K562 (cell line): Measurements from ENCODE around the gene DYNC1H1. TPM values are rescaled to one million over a fixed set of nuclear protein-coding genes. Genes with fewer than 3 reads are reported as not detected.

Experiments
- BRD9 ChIP-seq: fragments of 450-650 bp; IDR thresholded peaks from 2 replicates; pipeline ENCODE4 v1.6.1; 2018; ENCODE audit warnings: low read depth; ENCODE audit not compliant: partially characterized antibody
- GABPB1 ChIP-seq: sonication (generic); formaldehyde crosslinking; IDR thresholded peaks from 2 replicates; pipeline ENCODE4 v1.8.0; 2022; ENCODE audit warnings: mild to moderate bottlenecking, missing genetic modification reagents
- LCOR ChIP-seq: sonication (generic); formaldehyde crosslinking; IDR thresholded peaks from 2 replicates; pipeline ENCODE4 v1.8.0; 2022; ENCODE audit warnings: mild to moderate bottlenecking, missing genetic modification reagents
- MAZ ChIP-seq, 2 experiments: fragments of 450-650 bp in 1 of 2; sonication (generic) in 1 of 2; formaldehyde crosslinking; IDR thresholded peaks in 1 of 2; conservative IDR thresholded peaks in 1 of 2; 2 replicates each; pipeline versions ENCODE4 v1.4.0 to v1.5.0; 2020; ENCODE audit warnings: mild to moderate bottlenecking in 1 of 2, missing genetic modification reagents in 1 of 2
- MYC ChIP-seq, 2 experiments: fragments of 250-450 bp in 1 of 2; sonication (Bioruptor Pico) in 1 of 2; IDR thresholded peaks; 2 replicates each; pipeline versions ENCODE4 v1.5.1 to v1.6.1; 2012 to 2021; ENCODE audit warnings: low read depth in 2 of 2, borderline replicate concordance in 1 of 2, improper control_type of control experiment in 1 of 2, low read length in 1 of 2, mild to moderate bottlenecking in 1 of 2, moderate library complexity in 1 of 2
- POLR3G ChIP-seq: IDR thresholded peaks from 2 replicates; pipeline ENCODE4 v1.6.1; 2011; ENCODE audit not compliant: insufficient read length, insufficient replicate concordance; ENCODE audit errors: extremely low read depth
- U2AF2 ChIP-seq: fragments of 200-400 bp; formaldehyde crosslinking; optimal IDR thresholded peaks from 2 replicates; pipeline ENCODE3; 2017; ENCODE audit warnings: low read depth, mild to moderate bottlenecking, low read length
- ZC3H8 ChIP-seq: fragments of 450-650 bp; IDR thresholded peaks from 2 replicates; pipeline ENCODE4 v1.6.1; 2017
- ZNF592 ChIP-seq: fragments of 450-650 bp; IDR thresholded peaks from 2 replicates; pipeline ENCODE4 v1.6.1; 2017; ENCODE audit warnings: antibody characterized with exemption, mild to moderate bottlenecking
- ZNF695 ChIP-seq: fragments of 450-650 bp; formaldehyde crosslinking; IDR thresholded peaks from 2 replicates; pipeline ENCODE4 v1.4.0; 2020; ENCODE audit warnings: mild to moderate bottlenecking, moderate library complexity
- polyA plus RNA-seq, 8 experiments: library from polyadenylated mRNA; depleted of rRNA in 4 of 8; stranded (reverse) in 5 of 8; unstranded in 3 of 8; fragments of >200 nt; fragmentation: Nextera tagmentation in 2 of 8; fragmentation: Illumina TruSeq in 1 of 8; extraction: Ambion mirVana in 2 of 8; extraction: Trizol in 1 of 8; gene quantifications; 2 replicates each; pipeline versions ENCODE4 v1.2.1 to v1.2.3, GENCODE V29; 2011 to 2014; ENCODE audit warnings: inconsistent platforms in 1 of 8, missing spikeins in 1 of 8
- total RNA-seq, 7 experiments: library from RNA; depleted of rRNA in 6 of 7; stranded (reverse); fragments of >200 nt in 6 of 7; fragmentation: Illumina TruSeq in 2 of 7; extraction: Trizol in 2 of 7; gene quantifications; 2 replicates each; pipeline versions ENCODE4 v1.2.1 to v1.2.3, GENCODE V29; 2011 to 2021; ENCODE audit warnings: low replicate concordance in 1 of 7
- TF ChIP-seq, protein P1 (sequence below), 2 experiments: fragments of 450-650 bp; formaldehyde crosslinking in 1 of 2; IDR thresholded peaks; 2 replicates each; pipeline versions ENCODE4 v1.4.0 to v1.6.1; 2014 to 2020; ENCODE audit warnings: mild to moderate bottlenecking in 2 of 2, borderline replicate concordance in 1 of 2, low read depth in 1 of 2
- TF ChIP-seq, protein P2 (sequence below): fragments of 250-450 bp; sonication (Bioruptor Pico); IDR thresholded peaks from 2 replicates; pipeline ENCODE4 v1.4.0; 2020; ENCODE audit warnings: mild to moderate bottlenecking, moderate library complexity, borderline replicate concordance

The DYNC1H1 gene
- total and polyA plus RNA-seq, 9 of the 15 experiments (the other 6 are each of a cell fraction or from before 2014, with no cell fraction given): 31.9 to 335 (median 115) TPM

DNA sequence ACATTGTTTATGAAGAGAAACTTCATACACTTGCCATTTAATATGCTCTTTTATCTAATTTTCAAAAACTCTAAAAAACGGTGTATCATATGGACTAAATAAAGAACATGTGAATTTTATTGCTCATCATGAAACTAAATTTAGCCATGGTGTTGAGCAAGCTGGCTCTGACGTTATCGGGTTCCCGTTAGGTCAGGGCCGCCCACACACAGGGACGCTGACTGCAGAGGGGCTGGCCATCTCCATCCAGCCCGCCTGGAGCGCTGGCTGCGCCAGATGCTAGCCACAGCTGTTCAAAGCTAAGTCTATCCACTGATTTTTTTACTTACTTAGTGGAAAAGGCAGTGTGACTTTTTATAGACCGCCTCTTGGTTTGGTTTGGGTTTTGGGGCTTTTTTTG lies 36.5 kb upstream of the DYNC1H1 start (continued):
- TF ChIP-seq MYC (IDR thresholded peaks at IDR 0.05; ENCODE audit: low read depth, low read length) (no peak), MYC (CRISPR knock-in tag; IDR thresholded peaks at IDR 0.05; ENCODE audit: borderline replicate concordance, low read depth) (no peak), BRD9 (no peak), ZNF695 (no peak), MAZ (CRISPR knock-in tag; conservative IDR thresholded peaks at IDR 0.05 in 1 of 2, IDR thresholded peaks at IDR 0.05 in 1 of 2) (no peak), U2AF2 (no peak), ZC3H8 (no peak), POLR3G (no peak), LCOR (CRISPR knock-in tag) (no peak), GABPB1 (no peak), ZNF592 (peak; percentile 45; the same call in 1 of the 2 replicates)
- TF ChIP-seq, protein P1, sequence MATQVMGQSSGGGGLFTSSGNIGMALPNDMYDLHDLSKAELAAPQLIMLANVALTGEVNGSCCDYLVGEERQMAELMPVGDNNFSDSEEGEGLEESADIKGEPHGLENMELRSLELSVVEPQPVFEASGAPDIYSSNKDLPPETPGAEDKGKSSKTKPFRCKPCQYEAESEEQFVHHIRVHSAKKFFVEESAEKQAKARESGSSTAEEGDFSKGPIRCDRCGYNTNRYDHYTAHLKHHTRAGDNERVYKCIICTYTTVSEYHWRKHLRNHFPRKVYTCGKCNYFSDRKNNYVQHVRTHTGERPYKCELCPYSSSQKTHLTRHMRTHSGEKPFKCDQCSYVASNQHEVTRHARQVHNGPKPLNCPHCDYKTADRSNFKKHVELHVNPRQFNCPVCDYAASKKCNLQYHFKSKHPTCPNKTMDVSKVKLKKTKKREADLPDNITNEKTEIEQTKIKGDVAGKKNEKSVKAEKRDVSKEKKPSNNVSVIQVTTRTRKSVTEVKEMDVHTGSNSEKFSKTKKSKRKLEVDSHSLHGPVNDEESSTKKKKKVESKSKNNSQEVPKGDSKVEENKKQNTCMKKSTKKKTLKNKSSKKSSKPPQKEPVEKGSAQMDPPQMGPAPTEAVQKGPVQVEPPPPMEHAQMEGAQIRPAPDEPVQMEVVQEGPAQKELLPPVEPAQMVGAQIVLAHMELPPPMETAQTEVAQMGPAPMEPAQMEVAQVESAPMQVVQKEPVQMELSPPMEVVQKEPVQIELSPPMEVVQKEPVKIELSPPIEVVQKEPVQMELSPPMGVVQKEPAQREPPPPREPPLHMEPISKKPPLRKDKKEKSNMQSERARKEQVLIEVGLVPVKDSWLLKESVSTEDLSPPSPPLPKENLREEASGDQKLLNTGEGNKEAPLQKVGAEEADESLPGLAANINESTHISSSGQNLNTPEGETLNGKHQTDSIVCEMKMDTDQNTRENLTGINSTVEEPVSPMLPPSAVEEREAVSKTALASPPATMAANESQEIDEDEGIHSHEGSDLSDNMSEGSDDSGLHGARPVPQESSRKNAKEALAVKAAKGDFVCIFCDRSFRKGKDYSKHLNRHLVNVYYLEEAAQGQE (IDR thresholded peaks at IDR 0.05; ENCODE audit: borderline replicate concordance): no peak
- TF ChIP-seq, protein P1 (CRISPR knock-in tag; IDR thresholded peaks at IDR 0.05; ENCODE audit: low read depth): no peak
- TF ChIP-seq, protein P2, sequence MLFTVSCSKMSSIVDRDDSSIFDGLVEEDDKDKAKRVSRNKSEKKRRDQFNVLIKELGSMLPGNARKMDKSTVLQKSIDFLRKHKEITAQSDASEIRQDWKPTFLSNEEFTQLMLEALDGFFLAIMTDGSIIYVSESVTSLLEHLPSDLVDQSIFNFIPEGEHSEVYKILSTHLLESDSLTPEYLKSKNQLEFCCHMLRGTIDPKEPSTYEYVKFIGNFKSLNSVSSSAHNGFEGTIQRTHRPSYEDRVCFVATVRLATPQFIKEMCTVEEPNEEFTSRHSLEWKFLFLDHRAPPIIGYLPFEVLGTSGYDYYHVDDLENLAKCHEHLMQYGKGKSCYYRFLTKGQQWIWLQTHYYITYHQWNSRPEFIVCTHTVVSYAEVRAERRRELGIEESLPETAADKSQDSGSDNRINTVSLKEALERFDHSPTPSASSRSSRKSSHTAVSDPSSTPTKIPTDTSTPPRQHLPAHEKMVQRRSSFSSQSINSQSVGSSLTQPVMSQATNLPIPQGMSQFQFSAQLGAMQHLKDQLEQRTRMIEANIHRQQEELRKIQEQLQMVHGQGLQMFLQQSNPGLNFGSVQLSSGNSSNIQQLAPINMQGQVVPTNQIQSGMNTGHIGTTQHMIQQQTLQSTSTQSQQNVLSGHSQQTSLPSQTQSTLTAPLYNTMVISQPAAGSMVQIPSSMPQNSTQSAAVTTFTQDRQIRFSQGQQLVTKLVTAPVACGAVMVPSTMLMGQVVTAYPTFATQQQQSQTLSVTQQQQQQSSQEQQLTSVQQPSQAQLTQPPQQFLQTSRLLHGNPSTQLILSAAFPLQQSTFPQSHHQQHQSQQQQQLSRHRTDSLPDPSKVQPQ (CRISPR knock-in tag): no peak
